Kidney (tissue), 14 donors: ENCODE results near the gene PLEKHM3. TPM values are rescaled to one million over a fixed set of nuclear protein-coding genes. Genes with fewer than 3 reads are reported as not detected.

Experiments used
- DNase-seq, 5 donors: peaks; one replicate each; pipeline ENCODE4 v3.0.0-alpha.2; 2013 to 2020
- FAIRE-seq: peaks from 2 replicates; lab custom pipeline; 2012; peaks lifted over from hg19 to GRCh38; lab: Jason Lieb, UNC
- H3K27ac ChIP-seq, 2 donors: one replicate each; pipeline ENCODE4 v1.7.0; 2013; ENCODE audit warnings: low read depth in 2 of 2, low read length in 2 of 2, inconsistent platforms in 1 of 2
- H3K27me3 ChIP-seq: one replicate; pipeline ENCODE4 v1.7.1; 2013; ENCODE audit warnings: low read length, inconsistent platforms; ENCODE audit not compliant: control insufficient read depth, insufficient read depth
- H3K36me3 ChIP-seq, 3 donors: one replicate each; pipeline versions ENCODE4 v1.7.0 to v1.7.1; 2013; ENCODE audit warnings: low read length in 3 of 3, control low read depth in 1 of 3, inconsistent platforms in 1 of 3; ENCODE audit not compliant: insufficient read depth in 3 of 3, control insufficient read depth in 2 of 3
- H3K4me1 ChIP-seq, 3 donors: one replicate each; pipeline versions ENCODE4 v1.7.0 to v1.7.1; 2013; ENCODE audit warnings: low read length in 3 of 3, inconsistent platforms in 1 of 3, low read depth in 1 of 3; ENCODE audit not compliant: control insufficient read depth in 2 of 3, insufficient read depth in 2 of 3
- H3K4me3 ChIP-seq, 3 donors: one replicate each; pipeline versions ENCODE4 v1.7.0 to v1.8.1; 2013; ENCODE audit warnings: low read length in 3 of 3, control low read depth in 1 of 3, inconsistent platforms in 1 of 3
- H3K9ac ChIP-seq, 3 donors: one replicate each; pipeline versions ENCODE4 v1.7.0 to v1.7.1; 2013; ENCODE audit warnings: low read length in 3 of 3, control low read depth in 1 of 3, inconsistent platforms in 1 of 3
- H3K9me3 ChIP-seq, 3 donors: one replicate each; pipeline versions ENCODE4 v1.7.0 to v1.7.1; 2013; ENCODE audit warnings: low read length in 3 of 3, control low read depth in 1 of 3, inconsistent platforms in 1 of 3; ENCODE audit not compliant: control insufficient read depth in 2 of 3, insufficient read depth in 1 of 3
- intact Hi-C: fragments of 100-400 bp; cut with DNase I; formaldehyde crosslinking; loops from one replicate; pipeline ENCODE4 v1.11.1; 2022
- polyA plus RNA-seq: library from polyadenylated mRNA; stranded (reverse); fragments of 350-450 nt; fragmentation: Illumina TruSeq; extraction: RNeasy Lipid Tissue Mini Kit (QIAGEN cat#74804); gene quantifications from one replicate; pipeline ENCODE4 v1.2.3, GENCODE V29; 2014; ENCODE audit warnings: low read depth, low replicate concordance; ENCODE audit not compliant: insufficient read depth
- total RNA-seq: library from RNA; stranded (reverse); fragmentation: NEBNext Ultra II Directional; extraction: Animal tissue kit (Norgen Biotek cat#: 25700); gene quantifications from one replicate; pipeline ENCODE4 v1.2.1, GENCODE V29; 2021
- TF ChIP-seq, protein P1 (sequence below): IDR thresholded peaks from 3 replicates; pipeline ENCODE4 v1.5.1; 2012; ENCODE audit warnings: mild to moderate bottlenecking, moderate library complexity, borderline replicate concordance; ENCODE audit not compliant: insufficient read depth; ENCODE audit errors: extremely low read depth
- donor health status: control.
- donor health status: control.
- donor health status: control.
- donor health status: control.
- donor health status: control.
- donor health status: DM: yes; HTN: yes; CAD: no.
- donor health status: Normal renal cell carcinoma (clear cell type).

PLEKHM3 gene
- total and polyA plus RNA-seq, 2 donors from 2014 or later: 4.2 to 13.5 TPM

DNA sequence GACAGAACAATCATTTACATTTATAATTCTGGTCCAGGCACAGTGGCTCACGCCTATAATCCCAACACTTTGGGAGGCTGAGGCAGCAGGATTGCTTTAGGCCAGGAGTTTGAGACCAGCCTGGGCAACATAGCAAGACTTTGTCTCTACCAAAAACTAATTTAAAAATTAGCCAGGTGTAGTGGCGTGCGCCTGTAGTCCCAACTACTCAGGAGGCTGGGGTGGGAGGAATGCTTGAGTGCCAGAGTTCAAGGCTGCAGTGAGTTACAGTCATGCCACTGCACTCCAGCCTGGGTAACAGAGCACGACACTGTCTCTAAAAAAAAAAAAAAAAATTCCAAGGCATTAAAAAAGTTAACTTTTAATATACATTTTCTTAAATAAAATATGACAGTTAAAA lies 88.1 kb downstream of the PLEKHM3 start:
- Histone ChIP-seq H3K9me3 (no peaks in the 10 kb centered on the region), H3K4me1 (peaks cover 0 to 17% (median 0%) of the 10 kb centered on the region in 3 donors), H3K27ac (no peak overlapping the region), H3K4me3 (no peak overlapping the region), H3K27me3 (no peaks in the 10 kb centered on the region), H3K9ac (no peak overlapping the region), H3K36me3 (no peaks in the 10 kb centered on the region)
- intact Hi-C loops: no loop called here
- FAIRE-seq (no peak), DNase-seq (no peak)
- TF ChIP-seq, protein P1, sequence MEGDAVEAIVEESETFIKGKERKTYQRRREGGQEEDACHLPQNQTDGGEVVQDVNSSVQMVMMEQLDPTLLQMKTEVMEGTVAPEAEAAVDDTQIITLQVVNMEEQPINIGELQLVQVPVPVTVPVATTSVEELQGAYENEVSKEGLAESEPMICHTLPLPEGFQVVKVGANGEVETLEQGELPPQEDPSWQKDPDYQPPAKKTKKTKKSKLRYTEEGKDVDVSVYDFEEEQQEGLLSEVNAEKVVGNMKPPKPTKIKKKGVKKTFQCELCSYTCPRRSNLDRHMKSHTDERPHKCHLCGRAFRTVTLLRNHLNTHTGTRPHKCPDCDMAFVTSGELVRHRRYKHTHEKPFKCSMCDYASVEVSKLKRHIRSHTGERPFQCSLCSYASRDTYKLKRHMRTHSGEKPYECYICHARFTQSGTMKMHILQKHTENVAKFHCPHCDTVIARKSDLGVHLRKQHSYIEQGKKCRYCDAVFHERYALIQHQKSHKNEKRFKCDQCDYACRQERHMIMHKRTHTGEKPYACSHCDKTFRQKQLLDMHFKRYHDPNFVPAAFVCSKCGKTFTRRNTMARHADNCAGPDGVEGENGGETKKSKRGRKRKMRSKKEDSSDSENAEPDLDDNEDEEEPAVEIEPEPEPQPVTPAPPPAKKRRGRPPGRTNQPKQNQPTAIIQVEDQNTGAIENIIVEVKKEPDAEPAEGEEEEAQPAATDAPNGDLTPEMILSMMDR: no peak

DNA sequence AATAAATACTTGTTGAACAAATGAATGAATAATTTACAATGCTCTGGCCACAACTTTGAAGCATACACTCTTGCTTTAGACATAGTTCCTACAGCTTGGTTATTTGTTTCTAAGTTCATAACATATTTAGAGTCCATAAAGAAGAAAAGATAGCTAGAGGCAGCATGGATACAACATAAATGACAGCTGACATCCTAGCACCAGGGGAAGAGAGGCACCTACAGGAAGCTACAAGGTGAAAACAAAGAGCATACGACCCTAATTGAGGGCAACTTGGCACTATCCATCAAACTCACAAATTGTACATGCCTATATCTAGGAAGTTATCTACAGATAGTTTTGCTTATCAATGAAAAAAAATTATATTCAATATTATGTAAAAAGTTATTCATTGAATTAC lies 88.9 kb downstream of the PLEKHM3 start:
- H3K9me3 ChIP-seq: no peaks in the 10 kb centered on the region
- H3K4me3 ChIP-seq: no peak overlapping the region
- no peaks in the 10 kb centered on the region for H3K27me3 ChIP-seq
- peak overlapping the region in 1 of 2 donors; percentile 33 for H3K27ac ChIP-seq
- no peak overlapping the region for H3K9ac ChIP-seq
- TF ChIP-seq, protein P1: no peak
- H3K4me1 ChIP-seq: peaks cover 0 to 17% (median under 1%) of the 10 kb centered on the region in 3 donors
- no peak for FAIRE-seq
- no peak for DNase-seq
- no peaks in the 10 kb centered on the region for H3K36me3 ChIP-seq
- intact Hi-C loops: no loop called here

DNA sequence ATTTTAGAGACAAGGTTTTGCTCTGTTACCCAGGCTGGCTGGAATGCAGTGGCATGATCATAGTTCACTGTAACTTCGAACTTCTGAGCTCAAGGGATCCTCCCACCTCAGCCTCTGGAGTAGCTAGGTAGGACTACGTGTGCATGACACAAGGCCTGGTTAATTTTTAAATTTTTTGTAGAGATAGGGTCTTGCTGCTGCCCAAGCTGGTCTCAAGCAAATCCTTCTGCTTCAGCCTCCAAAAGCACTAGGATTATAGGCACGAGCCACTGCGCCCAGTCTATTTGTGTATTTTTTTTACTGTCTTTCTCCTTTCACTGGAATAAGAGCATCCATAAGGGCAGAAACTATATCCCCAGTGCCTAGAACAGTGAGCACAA lies 89.3 kb downstream of the PLEKHM3 start:
- H3K36me3 ChIP-seq: no peaks in the 10 kb centered on the region
- TF ChIP-seq, protein P1: no peak
- H3K9me3 ChIP-seq: no peaks in the 10 kb centered on the region
- no peak for FAIRE-seq
- intact Hi-C loops: no loop called here
- DNase-seq: peak in 2 of 5 donors; percentile 51 to 59
- H3K4me3 ChIP-seq: no peak overlapping the region
- no peak overlapping the region for H3K9ac ChIP-seq
- peak overlapping the region in 1 of 2 donors; percentile 33 for H3K27ac ChIP-seq
- no peaks in the 10 kb centered on the region for H3K27me3 ChIP-seq
- peaks cover 0 to 17% (median 3%) of the 10 kb centered on the region in 3 donors for H3K4me1 ChIP-seq
